ENCODE results near the gene BTBD19. TPM values are rescaled to one million over a fixed set of nuclear protein-coding genes. Genes with fewer than 3 reads are reported as not detected.

The BTBD19 gene
- total and polyA plus RNA-seq, 9 of the 15 experiments (the other 6 are each of a cell fraction or from before 2014, with no cell fraction given): 0.22 to 2.0 (median 0.95) TPM

DNA sequence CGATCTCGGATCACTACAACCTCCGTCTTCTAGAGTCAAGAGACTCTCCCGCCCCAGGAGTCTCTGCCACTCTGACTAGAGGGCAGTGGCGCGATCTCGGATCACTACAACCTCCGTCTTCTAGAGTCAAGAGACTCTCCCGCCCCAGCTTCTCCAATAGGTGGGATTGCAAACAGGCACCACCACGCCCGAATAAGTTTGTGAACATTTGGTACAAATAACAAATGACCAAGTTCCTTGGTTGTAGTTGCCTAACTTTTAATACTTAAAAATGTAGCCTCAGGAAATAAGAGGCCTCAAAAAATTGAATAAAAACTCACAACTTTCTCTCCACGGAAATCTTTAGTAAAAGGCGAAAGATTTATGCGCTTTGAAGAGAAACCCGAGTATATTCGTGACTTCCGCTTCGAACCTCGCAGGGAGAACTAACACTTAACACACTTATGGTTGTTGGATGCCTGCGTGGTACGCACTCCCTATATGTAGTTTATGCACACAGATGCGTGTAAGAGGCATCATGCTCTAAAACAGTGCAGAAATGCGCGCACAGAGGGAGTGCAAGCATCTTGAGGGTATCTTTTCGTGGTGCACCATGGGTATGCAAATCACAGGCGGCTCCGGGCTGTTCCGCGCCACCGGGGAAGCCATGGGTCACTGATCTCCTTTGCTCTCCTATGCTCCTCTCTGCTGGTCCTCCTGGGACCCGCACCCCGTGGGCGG lies 11.4 kb downstream of the BTBD19 start:
- H2AFZ ChIP-seq (ENCODE audit: low read depth, low read length): peak overlapping the region; percentile 98
- CTCF ChIA-PET (ENCODE audit: low intra/inter-chr PET ratio): interaction anchor here (1.2 kb wide), 1 partner anchor 89 kb away, joined by 4 read pairs; the partner anchor contains the start of gene RNU5D-1
- no peaks in the 10 kb centered on the region for H3K79me2 ChIP-seq (ENCODE audit: control insufficient read depth, insufficient read depth, low read length)
- peak; percentile 99 for FAIRE-seq
- H3K9me3 ChIP-seq (replicated peaks; ENCODE audit: control insufficient read depth, insufficient read depth, low read depth, low read length): no peaks in the 10 kb centered on the region; the same call in 1 of the 2 replicates
- in situ Hi-C loops (cut with MboI) (loop anchor here (5.0 kb wide), 1 partner anchor 87 kb away; the partner anchor contains the start of gene RNU5D-1), intact Hi-C loops (cut with micrococcal nuclease) (loop anchor here (1.0 to 5.0 kb wide), 5 partner anchors 12 to 98 kb away; partner anchors contain the start of genes DYNLT4, PLK3 and RPS8)
- H3K9me1 ChIP-seq (ENCODE audit: control insufficient read depth, insufficient read depth, low read length): no peaks in the 10 kb centered on the region
- POLR2A ChIA-PET: interaction anchor here (0.6 to 9.2 kb wide), 113 partner anchors 12 to 1791 kb away, joined by 3 to 594 read pairs (median 5); partner anchors contain the start of genes AKR1A1, BEST4, BTBD19 and CCDC163
- peaks cover 13 to 28% of the 10 kb centered on the region in 2 experiments for H3K4me1 ChIP-seq (replicated peaks in 1 of 2; ENCODE audit: control insufficient read depth in 2 of 2, insufficient read depth in 2 of 2, low read length in 2 of 2)
- peak; percentile 90 to 97 (median 93) for DNase-seq (ENCODE audit: extremely low read depth in 1 of 4, low spot score in 3 of 4)
- H3K27me3 ChIP-seq (ENCODE audit: control insufficient read depth in 2 of 2, insufficient read depth in 2 of 2, low read length in 2 of 2): no peaks in the 10 kb centered on the region
- H3K4me2 ChIP-seq (ENCODE audit: insufficient read depth, low read length): peak overlapping the region; percentile 98
- BruUV-seq (replicated peaks): TSS peak; percentile 96
- no peaks in the 10 kb centered on the region for H4K20me1 ChIP-seq (replicated peaks; ENCODE audit: control insufficient read depth, insufficient read depth, low read length)
- H3K4me3 ChIP-seq: peak overlapping the region; percentile 36
- H3K9ac ChIP-seq (ENCODE audit: insufficient read depth in 1 of 2, low read depth in 2 of 2, low read length in 2 of 2): peak overlapping the region; percentile 90 to 98
- no peaks in the 10 kb centered on the region for H3K36me3 ChIP-seq (ENCODE audit: control insufficient read depth, insufficient read depth, low read length)
- ATAC-seq: peak; percentile 96
- WGBS (ENCODE audit: insufficient coverage, low coverage, missing lambda C conversion rate): under 1% methylated on average over 33 of the region's 33 CpGs
- peak overlapping the region; percentile 100 for H3K27ac ChIP-seq (ENCODE audit: extremely low read depth, low read depth, low read length)
- TF ChIP-seq ZC3H8 (IDR thresholded peaks at IDR 0.05) (peak; percentile 99), ZNF121 (CRISPR knock-in tag; conservative IDR thresholded peaks at IDR 0.05) (no peak), MEF2A (IDR thresholded peaks at IDR 0.05; ENCODE audit: control insufficient read depth, low read depth, low read length) (peak; percentile 88), ZFPM2 (CRISPR knock-in tag; IDR thresholded peaks at IDR 0.05) (no peak), ZNF175 (CRISPR knock-in tag; IDR thresholded peaks at IDR 0.05; ENCODE audit: low read depth) (no peak; the same call in 1 of the 2 replicates), ZNF324 (CRISPR knock-in tag; IDR thresholded peaks at IDR 0.05) (no peak), MAZ (CRISPR knock-in tag; conservative IDR thresholded peaks at IDR 0.05 in 1 of 2, IDR thresholded peaks at IDR 0.05 in 1 of 2) (peak; percentile 61 to 84; a peak in 2 of 4 replicates), SLC30A9 (CRISPR knock-in tag; IDR thresholded peaks at IDR 0.05) (no peak), MIER1 (IDR thresholded peaks at IDR 0.05; ENCODE audit: low read depth) (no peak), TBP (optimal IDR thresholded peaks at IDR 0.05; ENCODE audit: low read depth, low read length) (peak; percentile 100), ZNF134 (CRISPR knock-in tag; conservative IDR thresholded peaks at IDR 0.05) (no peak), DACH1 (IDR thresholded peaks at IDR 0.05; ENCODE audit: partially characterized antibody) (no peak), BACH1 (tag; IDR thresholded peaks at IDR 0.05) (no peak; the same call in 1 of the 2 replicates), SNIP1 (IDR thresholded peaks at IDR 0.05; ENCODE audit: low read depth) (peak; percentile 69), POLR3G (IDR thresholded peaks at IDR 0.05; ENCODE audit: extremely low read depth, insufficient read length, insufficient replicate concordance) (no peak)
- TF ChIP-seq, protein P1, sequence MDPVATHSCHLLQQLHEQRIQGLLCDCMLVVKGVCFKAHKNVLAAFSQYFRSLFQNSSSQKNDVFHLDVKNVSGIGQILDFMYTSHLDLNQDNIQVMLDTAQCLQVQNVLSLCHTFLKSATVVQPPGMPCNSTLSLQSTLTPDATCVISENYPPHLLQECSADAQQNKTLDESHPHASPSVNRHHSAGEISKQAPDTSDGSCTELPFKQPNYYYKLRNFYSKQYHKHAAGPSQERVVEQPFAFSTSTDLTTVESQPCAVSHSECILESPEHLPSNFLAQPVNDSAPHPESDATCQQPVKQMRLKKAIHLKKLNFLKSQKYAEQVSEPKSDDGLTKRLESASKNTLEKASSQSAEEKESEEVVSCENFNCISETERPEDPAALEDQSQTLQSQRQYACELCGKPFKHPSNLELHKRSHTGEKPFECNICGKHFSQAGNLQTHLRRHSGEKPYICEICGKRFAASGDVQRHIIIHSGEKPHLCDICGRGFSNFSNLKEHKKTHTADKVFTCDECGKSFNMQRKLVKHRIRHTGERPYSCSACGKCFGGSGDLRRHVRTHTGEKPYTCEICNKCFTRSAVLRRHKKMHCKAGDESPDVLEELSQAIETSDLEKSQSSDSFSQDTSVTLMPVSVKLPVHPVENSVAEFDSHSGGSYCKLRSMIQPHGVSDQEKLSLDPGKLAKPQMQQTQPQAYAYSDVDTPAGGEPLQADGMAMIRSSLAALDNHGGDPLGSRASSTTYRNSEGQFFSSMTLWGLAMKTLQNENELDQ (CRISPR knock-in tag; IDR thresholded peaks at IDR 0.05; ENCODE audit: borderline replicate concordance): no peak; the same call in 1 of the 2 replicates
- TF ChIP-seq, protein P2, sequence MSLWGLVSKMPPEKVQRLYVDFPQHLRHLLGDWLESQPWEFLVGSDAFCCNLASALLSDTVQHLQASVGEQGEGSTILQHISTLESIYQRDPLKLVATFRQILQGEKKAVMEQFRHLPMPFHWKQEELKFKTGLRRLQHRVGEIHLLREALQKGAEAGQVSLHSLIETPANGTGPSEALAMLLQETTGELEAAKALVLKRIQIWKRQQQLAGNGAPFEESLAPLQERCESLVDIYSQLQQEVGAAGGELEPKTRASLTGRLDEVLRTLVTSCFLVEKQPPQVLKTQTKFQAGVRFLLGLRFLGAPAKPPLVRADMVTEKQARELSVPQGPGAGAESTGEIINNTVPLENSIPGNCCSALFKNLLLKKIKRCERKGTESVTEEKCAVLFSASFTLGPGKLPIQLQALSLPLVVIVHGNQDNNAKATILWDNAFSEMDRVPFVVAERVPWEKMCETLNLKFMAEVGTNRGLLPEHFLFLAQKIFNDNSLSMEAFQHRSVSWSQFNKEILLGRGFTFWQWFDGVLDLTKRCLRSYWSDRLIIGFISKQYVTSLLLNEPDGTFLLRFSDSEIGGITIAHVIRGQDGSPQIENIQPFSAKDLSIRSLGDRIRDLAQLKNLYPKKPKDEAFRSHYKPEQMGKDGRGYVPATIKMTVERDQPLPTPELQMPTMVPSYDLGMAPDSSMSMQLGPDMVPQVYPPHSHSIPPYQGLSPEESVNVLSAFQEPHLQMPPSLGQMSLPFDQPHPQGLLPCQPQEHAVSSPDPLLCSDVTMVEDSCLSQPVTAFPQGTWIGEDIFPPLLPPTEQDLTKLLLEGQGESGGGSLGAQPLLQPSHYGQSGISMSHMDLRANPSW (CRISPR knock-in tag; IDR thresholded peaks at IDR 0.05): no peak; the same call in 1 of the 2 replicates

Measured in K562 (cell line).